ENCODE results near the gene SV2B. TPM values are rescaled to one million over a fixed set of nuclear protein-coding genes. Genes with fewer than 3 reads are reported as not detected.

The SV2B gene
- total RNA-seq, 1 experiment from 2014 or later = not detected

- TF ChIP-seq, protein P1, sequence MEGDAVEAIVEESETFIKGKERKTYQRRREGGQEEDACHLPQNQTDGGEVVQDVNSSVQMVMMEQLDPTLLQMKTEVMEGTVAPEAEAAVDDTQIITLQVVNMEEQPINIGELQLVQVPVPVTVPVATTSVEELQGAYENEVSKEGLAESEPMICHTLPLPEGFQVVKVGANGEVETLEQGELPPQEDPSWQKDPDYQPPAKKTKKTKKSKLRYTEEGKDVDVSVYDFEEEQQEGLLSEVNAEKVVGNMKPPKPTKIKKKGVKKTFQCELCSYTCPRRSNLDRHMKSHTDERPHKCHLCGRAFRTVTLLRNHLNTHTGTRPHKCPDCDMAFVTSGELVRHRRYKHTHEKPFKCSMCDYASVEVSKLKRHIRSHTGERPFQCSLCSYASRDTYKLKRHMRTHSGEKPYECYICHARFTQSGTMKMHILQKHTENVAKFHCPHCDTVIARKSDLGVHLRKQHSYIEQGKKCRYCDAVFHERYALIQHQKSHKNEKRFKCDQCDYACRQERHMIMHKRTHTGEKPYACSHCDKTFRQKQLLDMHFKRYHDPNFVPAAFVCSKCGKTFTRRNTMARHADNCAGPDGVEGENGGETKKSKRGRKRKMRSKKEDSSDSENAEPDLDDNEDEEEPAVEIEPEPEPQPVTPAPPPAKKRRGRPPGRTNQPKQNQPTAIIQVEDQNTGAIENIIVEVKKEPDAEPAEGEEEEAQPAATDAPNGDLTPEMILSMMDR (conservative IDR thresholded peaks at IDR 0.05) = no peak
- peaks cover 15 to 19% of the 10 kb centered on the region in 2 experiments for H3K9me3 Mint-ChIP-seq
Observed at GRCh38 chr15:91294795-91295194, 194.7 kb downstream of the SV2B start.

More at GRCh38 chr15:91294795-91295194, 194.7 kb downstream of the SV2B start:
- Histone ChIP-seq H3K4me1 (ENCODE audit: insufficient read depth, low read length) (no peaks in the 10 kb centered on the region), H3K79me2 (ENCODE audit: insufficient read depth, low read length) (no peaks in the 10 kb centered on the region), H4K8ac (replicated peaks; ENCODE audit: insufficient read length, low read depth, low read length) (no peak overlapping the region), H3K23ac (ENCODE audit: insufficient read length, low read depth, low read length) (no peak overlapping the region), H2BK5ac (ENCODE audit: insufficient read length, low read length) (no peak overlapping the region), H3K79me1 (ENCODE audit: insufficient read depth, low read depth, low read length, poor library complexity, severe bottlenecking) (no peaks in the 10 kb centered on the region), H2BK15ac (ENCODE audit: low read depth, low read length) (no peak overlapping the region), H3K27ac (ENCODE audit: insufficient read length, low read depth, low read length) (no peak overlapping the region), H2AK5ac (ENCODE audit: insufficient read length, low read length) (no peak overlapping the region), H4K91ac (ENCODE audit: insufficient read length, low read depth, low read length) (no peak overlapping the region), H3K27me3 (ENCODE audit: insufficient read depth, low read length) (no peaks in the 10 kb centered on the region), H3K23me2 (ENCODE audit: insufficient read length, low read depth, low read length, poor library complexity, severe bottlenecking) (no peaks in the 10 kb centered on the region), H2BK12ac (ENCODE audit: insufficient read length, low read depth, low read length) (no peak overlapping the region), H3K4me2 (ENCODE audit: insufficient read depth, insufficient read length, low read length) (no peak overlapping the region), H3K9me3 (ENCODE audit: control insufficient read depth, low read depth, low read length) (peaks cover 7% of the 10 kb centered on the region), H4K20me1 (ENCODE audit: control insufficient read depth, insufficient read depth, insufficient read length) (no peaks in the 10 kb centered on the region), H2BK120ac (ENCODE audit: low read depth, low read length, poor library complexity, severe bottlenecking) (no peak overlapping the region), H2BK20ac (ENCODE audit: low read depth, low read length, poor library complexity, severe bottlenecking) (no peak overlapping the region), H3K18ac (ENCODE audit: insufficient read length, low read depth, low read length) (no peak overlapping the region), H3T11ph (ENCODE audit: low read length) (no peak overlapping the region), H3K14ac (ENCODE audit: insufficient read depth, low read length) (no peak overlapping the region), H4K5ac (ENCODE audit: insufficient read length, low read depth, low read length) (no peak overlapping the region), H3K9ac (ENCODE audit: extremely low read depth, insufficient read length, low read length) (no peak overlapping the region), H3K56ac (ENCODE audit: insufficient read length, low read depth, low read length) (no peak overlapping the region), H2AFZ (ENCODE audit: low read length) (no peak overlapping the region), H3K4ac (ENCODE audit: low read depth, low read length) (no peak overlapping the region)
- H3K27ac Mint-ChIP-seq = no peak overlapping the region
- WGBS (ENCODE audit: extremely low coverage, insufficient read length, low lambda C conversion rate) = no CpG with 5 or more reads among the region's 5 CpGs
- peaks cover 10% of the 10 kb centered on the region for H3K27me3 Mint-ChIP-seq (ENCODE audit: low read depth)
- H3K4me1 Mint-ChIP-seq = peaks cover 7 to 13% of the 10 kb centered on the region in 2 experiments; a peak in 2 of 4 replicates
- no peak overlapping the region for H3K4me3 Mint-ChIP-seq
- H3K36me3 Mint-ChIP-seq (ENCODE audit: insufficient read depth in 1 of 3, low read depth in 3 of 3) = peaks cover 4 to 17% (median 5%) of the 10 kb centered on the region in 3 experiments
- no peak for DNase-seq

Measured in H9 (cell line).